H1 (cell line): ENCODE measurements around the gene CDC7. TPM values are rescaled to one million over a fixed set of nuclear protein-coding genes. Genes with fewer than 3 reads are reported as not detected.

Source experiments
- CTCF ChIP-seq, 3 experiments: IDR thresholded peaks; 1 replicate in 2 of 3; 2 replicates in 1 of 3; pipeline versions ENCODE4 v1.5.1 to v1.6.1; 2011; ENCODE audit warnings: low read length in 3 of 3, mild to moderate bottlenecking in 3 of 3, inconsistent platforms in 2 of 3, low read depth in 1 of 3, moderate library complexity in 1 of 3; ENCODE audit not compliant: insufficient read depth in 1 of 3; ENCODE audit errors: control extremely low read depth in 1 of 3
- NRF1 ChIP-seq: IDR thresholded peaks from 2 replicates; pipeline ENCODE4 v1.6.1; 2011; ENCODE audit warnings: mild to moderate bottlenecking, low read depth, low read length, improper control_type of control experiment
- POLR2AphosphoS5 ChIP-seq: IDR thresholded peaks from 2 replicates; pipeline ENCODE4 v1.6.1; 2011; ENCODE audit warnings: low read depth, low read length
- polyA plus RNA-seq, 7 experiments: library from polyadenylated mRNA; depleted of rRNA in 3 of 7; stranded (reverse) in 5 of 7; unstranded in 2 of 7; fragments of >200 nt in 5 of 7; fragments of 200-250 nt in 2 of 7; gene quantifications; 1 replicate in 5 of 7; 2 replicates in 1 of 7; 4 replicates in 1 of 7; pipeline versions ENCODE4 v1.2.1 to v1.2.3, GENCODE V29; 2011 to 2013; ENCODE audit warnings: missing spikeins in 2 of 7, mixed read lengths in 2 of 7
- total RNA-seq: library from RNA; stranded (reverse); fragmentation: NEBNext Ultra II Directional; extraction: Animal tissue kit (Norgen Biotek cat#: 25700); gene quantifications from 2 replicates; pipeline ENCODE4 v1.2.1, GENCODE V29; 2021

The CDC7 gene
- total and polyA plus RNA-seq, 2 of the 8 experiments (the other 6 are each of a cell fraction or from before 2014, with no cell fraction given) = 12.2 to 34.4 TPM

- TF ChIP-seq CTCF (IDR thresholded peaks at IDR 0.05; ENCODE audit: control extremely low read depth in 1 of 3, insufficient read depth in 1 of 3, low read depth in 1 of 3, low read length in 3 of 3) = no peak
- TF ChIP-seq POLR2AphosphoS5 = no peak
- no peak for TF ChIP-seq NRF1
These were observed 36.8 kb downstream of the CDC7 start (continued) for GRCh38 chr1:91537281-91537986.
